GM23338 (cell line): Measurements from ENCODE around the gene METTL22.

ENCODE experiments used
- CREB1 ChIP-seq: fragments of 250-450 bp; sonication (Bioruptor Pico); IDR thresholded peaks from 2 replicates; pipeline ENCODE4 v1.5.0; 2020; ENCODE audit warnings: low read depth, mild to moderate bottlenecking, moderate library complexity
- EZH2 ChIP-seq: fragments of 200-600 bp; sonication (generic); IDR thresholded peaks from one replicate; pipeline ENCODE4 v1.8.0; 2017; ENCODE audit warnings: antibody characterized with exemption, mild to moderate bottlenecking, low read depth; ENCODE audit not compliant: unreplicated experiment
- EZH2phosphoT487 ChIP-seq: fragments of 200-600 bp; sonication (generic); IDR thresholded peaks from one replicate; pipeline ENCODE4 v1.8.1; 2018; ENCODE audit warnings: antibody characterized with exemption; ENCODE audit not compliant: unreplicated experiment
- POLR2AphosphoS5 ChIP-seq: IDR thresholded peaks from 2 replicates; pipeline ENCODE4 v1.6.1; 2016; ENCODE audit warnings: antibody characterized with exemption, low read depth
- ZNF114 ChIP-seq: fragments of 250-450 bp; sonication (Bioruptor Pico); IDR thresholded peaks from 2 replicates; pipeline ENCODE4 v1.5.0; 2020; ENCODE audit warnings: mild to moderate bottlenecking, moderate library complexity
- ZNF331 ChIP-seq: fragments of 250-450 bp; sonication (Bioruptor Pico); IDR thresholded peaks from 2 replicates; pipeline ENCODE4 v1.5.0; 2020; ENCODE audit warnings: low read depth, mild to moderate bottlenecking, moderate library complexity
- TF ChIP-seq, protein P1 (sequence below), 2 experiments: fragments of 200-600 bp in 1 of 2; sonication (generic) in 1 of 2; conservative IDR thresholded peaks; 2 replicates each; pipeline versions ENCODE4 v1.5.1 to v1.6.1; 2016 to 2017; ENCODE audit warnings: antibody characterized with exemption in 2 of 2, low read depth in 2 of 2, mild to moderate bottlenecking in 2 of 2, moderate library complexity in 1 of 2
- TF ChIP-seq, protein P2 (sequence below): IDR thresholded peaks from one replicate; pipeline ENCODE4 v1.6.1; 2018; ENCODE audit warnings: antibody characterized with exemption; ENCODE audit not compliant: unreplicated experiment
- TF ChIP-seq, protein P3 (sequence below): IDR thresholded peaks from 2 replicates; pipeline ENCODE4 v1.6.1; 2016; ENCODE audit warnings: antibody characterized with exemption
- TF ChIP-seq, protein P4 (sequence below): fragments of 250-450 bp; sonication (Bioruptor Pico); IDR thresholded peaks from 2 replicates; pipeline ENCODE4 v1.5.0; 2020; ENCODE audit warnings: mild to moderate bottlenecking, moderate library complexity

DNA sequence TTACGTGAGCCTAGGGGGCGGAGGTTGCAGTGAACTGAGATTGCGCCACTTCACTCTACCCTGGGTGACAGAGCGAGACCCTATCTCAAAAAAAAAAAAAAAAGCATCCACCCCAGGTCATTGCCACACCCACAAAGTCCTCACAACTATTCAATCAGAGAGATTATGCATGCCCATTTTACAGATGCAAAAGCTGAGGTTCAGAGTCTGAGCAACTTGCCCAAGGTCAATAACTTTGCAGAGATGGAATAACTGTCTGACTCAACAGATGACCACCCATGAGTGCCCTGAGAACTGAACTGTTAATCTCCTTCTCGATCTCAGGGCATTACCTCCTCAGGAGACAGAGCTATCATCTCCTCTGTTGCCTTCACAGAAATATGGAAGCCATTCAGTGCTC, 25.7 kb upstream of the METTL22 start:
- TF ChIP-seq POLR2AphosphoS5, result no peak
- TF ChIP-seq, protein P1, sequence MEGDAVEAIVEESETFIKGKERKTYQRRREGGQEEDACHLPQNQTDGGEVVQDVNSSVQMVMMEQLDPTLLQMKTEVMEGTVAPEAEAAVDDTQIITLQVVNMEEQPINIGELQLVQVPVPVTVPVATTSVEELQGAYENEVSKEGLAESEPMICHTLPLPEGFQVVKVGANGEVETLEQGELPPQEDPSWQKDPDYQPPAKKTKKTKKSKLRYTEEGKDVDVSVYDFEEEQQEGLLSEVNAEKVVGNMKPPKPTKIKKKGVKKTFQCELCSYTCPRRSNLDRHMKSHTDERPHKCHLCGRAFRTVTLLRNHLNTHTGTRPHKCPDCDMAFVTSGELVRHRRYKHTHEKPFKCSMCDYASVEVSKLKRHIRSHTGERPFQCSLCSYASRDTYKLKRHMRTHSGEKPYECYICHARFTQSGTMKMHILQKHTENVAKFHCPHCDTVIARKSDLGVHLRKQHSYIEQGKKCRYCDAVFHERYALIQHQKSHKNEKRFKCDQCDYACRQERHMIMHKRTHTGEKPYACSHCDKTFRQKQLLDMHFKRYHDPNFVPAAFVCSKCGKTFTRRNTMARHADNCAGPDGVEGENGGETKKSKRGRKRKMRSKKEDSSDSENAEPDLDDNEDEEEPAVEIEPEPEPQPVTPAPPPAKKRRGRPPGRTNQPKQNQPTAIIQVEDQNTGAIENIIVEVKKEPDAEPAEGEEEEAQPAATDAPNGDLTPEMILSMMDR (conservative IDR thresholded peaks at IDR 0.05; ENCODE audit: low read depth in 2 of 2), result no peak
- TF ChIP-seq EZH2, result no peak
- TF ChIP-seq, protein P2, sequence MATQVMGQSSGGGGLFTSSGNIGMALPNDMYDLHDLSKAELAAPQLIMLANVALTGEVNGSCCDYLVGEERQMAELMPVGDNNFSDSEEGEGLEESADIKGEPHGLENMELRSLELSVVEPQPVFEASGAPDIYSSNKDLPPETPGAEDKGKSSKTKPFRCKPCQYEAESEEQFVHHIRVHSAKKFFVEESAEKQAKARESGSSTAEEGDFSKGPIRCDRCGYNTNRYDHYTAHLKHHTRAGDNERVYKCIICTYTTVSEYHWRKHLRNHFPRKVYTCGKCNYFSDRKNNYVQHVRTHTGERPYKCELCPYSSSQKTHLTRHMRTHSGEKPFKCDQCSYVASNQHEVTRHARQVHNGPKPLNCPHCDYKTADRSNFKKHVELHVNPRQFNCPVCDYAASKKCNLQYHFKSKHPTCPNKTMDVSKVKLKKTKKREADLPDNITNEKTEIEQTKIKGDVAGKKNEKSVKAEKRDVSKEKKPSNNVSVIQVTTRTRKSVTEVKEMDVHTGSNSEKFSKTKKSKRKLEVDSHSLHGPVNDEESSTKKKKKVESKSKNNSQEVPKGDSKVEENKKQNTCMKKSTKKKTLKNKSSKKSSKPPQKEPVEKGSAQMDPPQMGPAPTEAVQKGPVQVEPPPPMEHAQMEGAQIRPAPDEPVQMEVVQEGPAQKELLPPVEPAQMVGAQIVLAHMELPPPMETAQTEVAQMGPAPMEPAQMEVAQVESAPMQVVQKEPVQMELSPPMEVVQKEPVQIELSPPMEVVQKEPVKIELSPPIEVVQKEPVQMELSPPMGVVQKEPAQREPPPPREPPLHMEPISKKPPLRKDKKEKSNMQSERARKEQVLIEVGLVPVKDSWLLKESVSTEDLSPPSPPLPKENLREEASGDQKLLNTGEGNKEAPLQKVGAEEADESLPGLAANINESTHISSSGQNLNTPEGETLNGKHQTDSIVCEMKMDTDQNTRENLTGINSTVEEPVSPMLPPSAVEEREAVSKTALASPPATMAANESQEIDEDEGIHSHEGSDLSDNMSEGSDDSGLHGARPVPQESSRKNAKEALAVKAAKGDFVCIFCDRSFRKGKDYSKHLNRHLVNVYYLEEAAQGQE, result no peak
- no peak for TF ChIP-seq ZNF331 (CRISPR knock-in tag)
- TF ChIP-seq CREB1, result no peak
- no peak for TF ChIP-seq EZH2phosphoT487
- no peak for TF ChIP-seq ZNF114
- TF ChIP-seq, protein P3, sequence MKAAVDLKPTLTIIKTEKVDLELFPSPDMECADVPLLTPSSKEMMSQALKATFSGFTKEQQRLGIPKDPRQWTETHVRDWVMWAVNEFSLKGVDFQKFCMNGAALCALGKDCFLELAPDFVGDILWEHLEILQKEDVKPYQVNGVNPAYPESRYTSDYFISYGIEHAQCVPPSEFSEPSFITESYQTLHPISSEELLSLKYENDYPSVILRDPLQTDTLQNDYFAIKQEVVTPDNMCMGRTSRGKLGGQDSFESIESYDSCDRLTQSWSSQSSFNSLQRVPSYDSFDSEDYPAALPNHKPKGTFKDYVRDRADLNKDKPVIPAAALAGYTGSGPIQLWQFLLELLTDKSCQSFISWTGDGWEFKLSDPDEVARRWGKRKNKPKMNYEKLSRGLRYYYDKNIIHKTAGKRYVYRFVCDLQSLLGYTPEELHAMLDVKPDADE, result no peak
- TF ChIP-seq, protein P4, sequence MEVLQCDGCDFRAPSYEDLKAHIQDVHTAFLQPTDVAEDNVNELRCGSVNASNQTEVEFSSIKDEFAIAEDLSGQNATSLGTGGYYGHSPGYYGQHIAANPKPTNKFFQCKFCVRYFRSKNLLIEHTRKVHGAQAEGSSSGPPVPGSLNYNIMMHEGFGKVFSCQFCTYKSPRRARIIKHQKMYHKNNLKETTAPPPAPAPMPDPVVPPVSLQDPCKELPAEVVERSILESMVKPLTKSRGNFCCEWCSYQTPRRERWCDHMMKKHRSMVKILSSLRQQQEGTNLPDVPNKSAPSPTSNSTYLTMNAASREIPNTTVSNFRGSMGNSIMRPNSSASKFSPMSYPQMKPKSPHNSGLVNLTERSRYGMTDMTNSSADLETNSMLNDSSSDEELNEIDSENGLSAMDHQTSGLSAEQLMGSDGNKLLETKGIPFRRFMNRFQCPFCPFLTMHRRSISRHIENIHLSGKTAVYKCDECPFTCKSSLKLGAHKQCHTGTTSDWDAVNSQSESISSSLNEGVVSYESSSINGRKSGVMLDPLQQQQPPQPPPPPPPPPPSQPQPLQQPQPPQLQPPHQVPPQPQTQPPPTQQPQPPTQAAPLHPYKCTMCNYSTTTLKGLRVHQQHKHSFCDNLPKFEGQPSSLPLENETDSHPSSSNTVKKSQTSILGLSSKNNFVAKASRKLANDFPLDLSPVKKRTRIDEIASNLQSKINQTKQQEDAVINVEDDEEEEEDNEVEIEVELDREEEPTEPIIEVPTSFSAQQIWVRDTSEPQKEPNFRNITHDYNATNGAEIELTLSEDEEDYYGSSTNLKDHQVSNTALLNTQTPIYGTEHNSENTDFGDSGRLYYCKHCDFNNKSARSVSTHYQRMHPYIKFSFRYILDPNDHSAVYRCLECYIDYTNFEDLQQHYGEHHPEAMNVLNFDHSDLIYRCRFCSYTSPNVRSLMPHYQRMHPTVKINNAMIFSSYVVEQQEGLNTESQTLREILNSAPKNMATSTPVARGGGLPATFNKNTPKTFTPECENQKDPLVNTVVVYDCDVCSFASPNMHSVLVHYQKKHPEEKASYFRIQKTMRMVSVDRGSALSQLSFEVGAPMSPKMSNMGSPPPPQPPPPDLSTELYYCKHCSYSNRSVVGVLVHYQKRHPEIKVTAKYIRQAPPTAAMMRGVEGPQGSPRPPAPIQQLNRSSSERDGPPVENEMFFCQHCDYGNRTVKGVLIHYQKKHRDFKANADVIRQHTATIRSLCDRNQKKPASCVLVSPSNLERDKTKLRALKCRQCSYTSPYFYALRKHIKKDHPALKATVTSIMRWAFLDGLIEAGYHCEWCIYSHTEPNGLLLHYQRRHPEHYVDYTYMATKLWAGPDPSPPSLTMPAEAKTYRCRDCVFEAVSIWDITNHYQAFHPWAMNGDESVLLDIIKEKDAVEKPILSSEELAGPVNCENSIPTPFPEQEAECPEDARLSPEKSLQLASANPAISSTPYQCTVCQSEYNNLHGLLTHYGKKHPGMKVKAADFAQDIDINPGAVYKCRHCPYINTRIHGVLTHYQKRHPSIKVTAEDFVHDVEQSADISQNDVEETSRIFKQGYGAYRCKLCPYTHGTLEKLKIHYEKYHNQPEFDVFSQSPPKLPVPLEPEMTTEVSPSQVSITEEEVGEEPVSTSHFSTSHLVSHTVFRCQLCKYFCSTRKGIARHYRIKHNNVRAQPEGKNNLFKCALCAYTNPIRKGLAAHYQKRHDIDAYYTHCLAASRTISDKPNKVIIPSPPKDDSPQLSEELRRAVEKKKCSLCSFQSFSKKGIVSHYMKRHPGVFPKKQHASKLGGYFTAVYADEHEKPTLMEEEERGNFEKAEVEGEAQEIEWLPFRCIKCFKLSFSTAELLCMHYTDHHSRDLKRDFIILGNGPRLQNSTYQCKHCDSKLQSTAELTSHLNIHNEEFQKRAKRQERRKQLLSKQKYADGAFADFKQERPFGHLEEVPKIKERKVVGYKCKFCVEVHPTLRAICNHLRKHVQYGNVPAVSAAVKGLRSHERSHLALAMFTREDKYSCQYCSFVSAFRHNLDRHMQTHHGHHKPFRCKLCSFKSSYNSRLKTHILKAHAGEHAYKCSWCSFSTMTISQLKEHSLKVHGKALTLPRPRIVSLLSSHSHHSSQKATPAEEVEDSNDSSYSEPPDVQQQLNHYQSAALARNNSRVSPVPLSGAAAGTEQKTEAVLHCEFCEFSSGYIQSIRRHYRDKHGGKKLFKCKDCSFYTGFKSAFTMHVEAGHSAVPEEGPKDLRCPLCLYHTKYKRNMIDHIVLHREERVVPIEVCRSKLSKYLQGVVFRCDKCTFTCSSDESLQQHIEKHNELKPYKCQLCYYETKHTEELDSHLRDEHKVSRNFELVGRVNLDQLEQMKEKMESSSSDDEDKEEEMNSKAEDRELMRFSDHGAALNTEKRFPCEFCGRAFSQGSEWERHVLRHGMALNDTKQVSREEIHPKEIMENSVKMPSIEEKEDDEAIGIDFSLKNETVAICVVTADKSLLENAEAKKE, result no peak
